ENCODE data around the gene RPTOR.

- no peak for TF ChIP-seq EZH2phosphoT487 (IDR thresholded peaks at IDR 0.05; ENCODE audit: insufficient read depth, low read depth)
- no peak for TF ChIP-seq EZH2 (IDR thresholded peaks at IDR 0.05; ENCODE audit: insufficient read depth, poor library complexity, severe bottlenecking)
Observed at GRCh38 chr17:80820331-80820730, 275.7 kb downstream of the RPTOR start.
